ENCODE measurements around the gene SCGB3A1. TPM values are rescaled to one million over a fixed set of nuclear protein-coding genes. Genes with fewer than 3 reads are reported as not detected.

SCGB3A1 gene
- total and polyA plus RNA-seq, 9 of the 15 experiments (the other 6 are each of a cell fraction or from before 2014, with no cell fraction given), result 0.33 TPM; not detected in 8

GRCh38 chr5:180553530-180553929 lies 37.8 kb downstream of the SCGB3A1 start (continued):
- TF ChIP-seq, protein P1, sequence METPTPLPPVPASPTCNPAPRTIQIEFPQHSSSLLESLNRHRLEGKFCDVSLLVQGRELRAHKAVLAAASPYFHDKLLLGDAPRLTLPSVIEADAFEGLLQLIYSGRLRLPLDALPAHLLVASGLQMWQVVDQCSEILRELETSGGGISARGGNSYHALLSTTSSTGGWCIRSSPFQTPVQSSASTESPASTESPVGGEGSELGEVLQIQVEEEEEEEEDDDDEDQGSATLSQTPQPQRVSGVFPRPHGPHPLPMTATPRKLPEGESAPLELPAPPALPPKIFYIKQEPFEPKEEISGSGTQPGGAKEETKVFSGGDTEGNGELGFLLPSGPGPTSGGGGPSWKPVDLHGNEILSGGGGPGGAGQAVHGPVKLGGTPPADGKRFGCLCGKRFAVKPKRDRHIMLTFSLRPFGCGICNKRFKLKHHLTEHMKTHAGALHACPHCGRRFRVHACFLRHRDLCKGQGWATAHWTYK (CRISPR knock-in tag; IDR thresholded peaks at IDR 0.05), result no peak
- TF ChIP-seq ZNF586 (CRISPR knock-in tag; conservative IDR thresholded peaks at IDR 0.05), result no peak
- TF ChIP-seq TFAP4 (CRISPR knock-in tag; IDR thresholded peaks at IDR 0.05; ENCODE audit: borderline replicate concordance), result peak; percentile 78; the same call in 1 of the 2 replicates
- no peak for TF ChIP-seq NR2F6 (CRISPR knock-in tag; IDR thresholded peaks at IDR 0.05)
- TF ChIP-seq GATAD2B (IDR thresholded peaks at IDR 0.05; ENCODE audit: borderline replicate concordance), result no peak
- TF ChIP-seq, protein P2, sequence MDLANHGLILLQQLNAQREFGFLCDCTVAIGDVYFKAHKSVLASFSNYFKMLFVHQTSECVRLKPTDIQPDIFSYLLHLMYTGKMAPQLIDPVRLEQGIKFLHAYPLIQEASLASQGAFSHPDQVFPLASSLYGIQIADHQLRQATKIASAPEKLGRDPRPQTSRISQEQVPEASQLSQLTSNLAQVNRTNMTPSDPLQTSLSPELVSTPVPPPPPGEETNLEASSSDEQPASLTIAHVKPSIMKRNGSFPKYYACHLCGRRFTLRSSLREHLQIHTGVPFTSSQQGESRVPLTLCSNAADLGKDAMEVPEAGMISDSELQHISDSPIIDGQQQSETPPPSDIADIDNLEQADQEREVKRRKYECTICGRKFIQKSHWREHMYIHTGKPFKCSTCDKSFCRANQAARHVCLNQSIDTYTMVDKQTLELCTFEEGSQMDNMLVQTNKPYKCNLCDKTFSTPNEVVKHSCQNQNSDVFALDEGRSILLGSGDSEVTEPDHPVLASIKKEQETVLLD (IDR thresholded peaks at IDR 0.05), result no peak
- no peak for TF ChIP-seq DEAF1 (CRISPR knock-in tag; IDR thresholded peaks at IDR 0.05)
- TF ChIP-seq NR2C2 (CRISPR knock-in tag; IDR thresholded peaks at IDR 0.05), result no peak
- TF ChIP-seq NR2C2 (tag; IDR thresholded peaks at IDR 0.05), result peak; percentile 65
- TF ChIP-seq HMBOX1 (IDR thresholded peaks at IDR 0.05), result peak; percentile 39; the same call in 1 of the 2 replicates
- no peak for TF ChIP-seq ZNF217 (CRISPR knock-in tag; IDR thresholded peaks at IDR 0.05)
- no peak for TF ChIP-seq ZNF445 (CRISPR knock-in tag; IDR thresholded peaks at IDR 0.05; ENCODE audit: low read depth)
- TF ChIP-seq GTF2B (IDR thresholded peaks at IDR 0.05; ENCODE audit: extremely low read depth, insufficient read length), result no peak
- TF ChIP-seq GABPA (tag; conservative IDR thresholded peaks at IDR 0.05; ENCODE audit: low read depth), result peak; percentile 56
- TF ChIP-seq, protein P3, sequence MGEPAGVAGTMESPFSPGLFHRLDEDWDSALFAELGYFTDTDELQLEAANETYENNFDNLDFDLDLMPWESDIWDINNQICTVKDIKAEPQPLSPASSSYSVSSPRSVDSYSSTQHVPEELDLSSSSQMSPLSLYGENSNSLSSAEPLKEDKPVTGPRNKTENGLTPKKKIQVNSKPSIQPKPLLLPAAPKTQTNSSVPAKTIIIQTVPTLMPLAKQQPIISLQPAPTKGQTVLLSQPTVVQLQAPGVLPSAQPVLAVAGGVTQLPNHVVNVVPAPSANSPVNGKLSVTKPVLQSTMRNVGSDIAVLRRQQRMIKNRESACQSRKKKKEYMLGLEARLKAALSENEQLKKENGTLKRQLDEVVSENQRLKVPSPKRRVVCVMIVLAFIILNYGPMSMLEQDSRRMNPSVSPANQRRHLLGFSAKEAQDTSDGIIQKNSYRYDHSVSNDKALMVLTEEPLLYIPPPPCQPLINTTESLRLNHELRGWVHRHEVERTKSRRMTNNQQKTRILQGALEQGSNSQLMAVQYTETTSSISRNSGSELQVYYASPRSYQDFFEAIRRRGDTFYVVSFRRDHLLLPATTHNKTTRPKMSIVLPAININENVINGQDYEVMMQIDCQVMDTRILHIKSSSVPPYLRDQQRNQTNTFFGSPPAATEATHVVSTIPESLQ (CRISPR knock-in tag; IDR thresholded peaks at IDR 0.05), result no peak
- no peak for TF ChIP-seq TRIM28 (IDR thresholded peaks at IDR 0.05)
- TF ChIP-seq CBFA2T3 (IDR thresholded peaks at IDR 0.05), result peak; percentile 88
- no peak for TF ChIP-seq HDAC6 (IDR thresholded peaks at IDR 0.05; ENCODE audit: low read depth, low read length)
- TF ChIP-seq ZNF165 (CRISPR knock-in tag; IDR thresholded peaks at IDR 0.05; ENCODE audit: borderline replicate concordance), result no peak
